ENCODE measurements around the gene SGIP1. TPM values are rescaled to one million over a fixed set of nuclear protein-coding genes. Genes with fewer than 3 reads are reported as not detected.

Gene SGIP1
- polyA plus RNA-seq, 3 donors, result not detected

GRCh38 chr1:66542811-66543767 lies 9.1 kb downstream of the SGIP1 start:
- H3K79me2 ChIP-seq (ENCODE audit: insufficient read depth, low read length), result no peaks in the 10 kb centered on the region
- Mint-ChIP-seq H3K27ac (no peak overlapping the region), H3K9me3 (no peaks in the 10 kb centered on the region), H3K27me3 (ENCODE audit: low read depth in 3 of 3) (peaks cover 0 to 1% (median 0%) of the 10 kb centered on the region in 3 donors), H3K4me1 (no peaks in the 10 kb centered on the region), H3K4me3 (no peak overlapping the region), H3K36me3 (no peaks in the 10 kb centered on the region)
- H4K20me1 ChIP-seq (ENCODE audit: insufficient read depth, low read length), result no peaks in the 10 kb centered on the region
- H3K4me1 ChIP-seq (ENCODE audit: control insufficient read depth in 1 of 2, insufficient read depth in 2 of 2, low read length in 2 of 2), result no peaks in the 10 kb centered on the region
- intact Hi-C loops (cut with micrococcal nuclease), result no loop called here
- 83% methylated on average over 1 of the region's 8 CpGs for WGBS (ENCODE audit: insufficient coverage)
- H3K9me3 ChIP-seq (replicated peaks in 1 of 2; ENCODE audit: control insufficient read depth in 1 of 2, insufficient read depth in 1 of 2, low read length in 2 of 2), result no peaks in the 10 kb centered on the region
- no peak overlapping the region for H3K27ac ChIP-seq (ENCODE audit: low read depth in 1 of 2, low read length in 2 of 2)
- H3K4me3 ChIP-seq (replicated peaks in 1 of 3; ENCODE audit: low read depth in 2 of 3, low read length in 3 of 3), result no peak overlapping the region
- no peaks in the 10 kb centered on the region for H3K36me3 ChIP-seq (replicated peaks in 1 of 2; ENCODE audit: control insufficient read depth in 1 of 2, insufficient read depth in 2 of 2, low read length in 2 of 2)
- no peaks in the 10 kb centered on the region for H3K27me3 ChIP-seq (ENCODE audit: control insufficient read depth in 2 of 2, insufficient read depth in 2 of 2, low read length in 2 of 2)
- DNase-seq, result no peak
- H3K4me2 ChIP-seq (replicated peaks; ENCODE audit: extremely low read depth, low read length, poor library complexity, severe bottlenecking), result no peak overlapping the region
- no peak for TF ChIP-seq CTCF (IDR thresholded peaks at IDR 0.05)
- H2AFZ ChIP-seq (ENCODE audit: insufficient read depth, low read depth, low read length, poor library complexity, severe bottlenecking), result no peak overlapping the region
- no peak overlapping the region for H3K9ac ChIP-seq (ENCODE audit: insufficient read depth, low read length, poor library complexity, severe bottlenecking)

GRCh38 chr1:66546047-66546810 lies 12.3 kb downstream of the SGIP1 start:
- Histone ChIP-seq H3K4me3 (replicated peaks in 1 of 3; ENCODE audit: low read depth in 2 of 3, low read length in 3 of 3) (no peak overlapping the region), H4K20me1 (ENCODE audit: insufficient read depth, low read length) (no peaks in the 10 kb centered on the region), H3K9me3 (replicated peaks in 1 of 2; ENCODE audit: control insufficient read depth in 1 of 2, insufficient read depth in 1 of 2, low read length in 2 of 2) (no peaks in the 10 kb centered on the region), H3K36me3 (replicated peaks in 1 of 2; ENCODE audit: control insufficient read depth in 1 of 2, insufficient read depth in 2 of 2, low read length in 2 of 2) (no peaks in the 10 kb centered on the region), H3K4me1 (ENCODE audit: control insufficient read depth in 1 of 2, insufficient read depth in 2 of 2, low read length in 2 of 2) (no peaks in the 10 kb centered on the region), H3K4me2 (replicated peaks; ENCODE audit: extremely low read depth, low read length, poor library complexity, severe bottlenecking) (no peak overlapping the region), H3K27me3 (ENCODE audit: control insufficient read depth in 2 of 2, insufficient read depth in 2 of 2, low read length in 2 of 2) (no peaks in the 10 kb centered on the region), H3K79me2 (ENCODE audit: insufficient read depth, low read length) (no peaks in the 10 kb centered on the region), H2AFZ (ENCODE audit: insufficient read depth, low read depth, low read length, poor library complexity, severe bottlenecking) (no peak overlapping the region), H3K9ac (ENCODE audit: insufficient read depth, low read length, poor library complexity, severe bottlenecking) (no peak overlapping the region), H3K27ac (ENCODE audit: low read depth in 1 of 2, low read length in 2 of 2) (no peak overlapping the region)
- H3K4me3 Mint-ChIP-seq, result no peak overlapping the region
- WGBS (ENCODE audit: insufficient coverage), result no CpG with 5 or more reads among the region's 4 CpGs
- H3K27ac Mint-ChIP-seq, result peak overlapping the region in 1 of 7 donors; percentile 1
- H3K36me3 Mint-ChIP-seq, result no peaks in the 10 kb centered on the region
- no peak for TF ChIP-seq CTCF (IDR thresholded peaks at IDR 0.05)
- H3K4me1 Mint-ChIP-seq, result no peaks in the 10 kb centered on the region
- no peaks in the 10 kb centered on the region for H3K9me3 Mint-ChIP-seq
- intact Hi-C loops (cut with micrococcal nuclease), result no loop called here
- H3K27me3 Mint-ChIP-seq (ENCODE audit: low read depth in 3 of 3), result peaks cover 0 to 1% (median 0%) of the 10 kb centered on the region in 3 donors
- no peak for DNase-seq

Data from CD14-positive monocyte (primary cell).